ENCODE measurements around the gene NEB.

NEB gene

DNA sequence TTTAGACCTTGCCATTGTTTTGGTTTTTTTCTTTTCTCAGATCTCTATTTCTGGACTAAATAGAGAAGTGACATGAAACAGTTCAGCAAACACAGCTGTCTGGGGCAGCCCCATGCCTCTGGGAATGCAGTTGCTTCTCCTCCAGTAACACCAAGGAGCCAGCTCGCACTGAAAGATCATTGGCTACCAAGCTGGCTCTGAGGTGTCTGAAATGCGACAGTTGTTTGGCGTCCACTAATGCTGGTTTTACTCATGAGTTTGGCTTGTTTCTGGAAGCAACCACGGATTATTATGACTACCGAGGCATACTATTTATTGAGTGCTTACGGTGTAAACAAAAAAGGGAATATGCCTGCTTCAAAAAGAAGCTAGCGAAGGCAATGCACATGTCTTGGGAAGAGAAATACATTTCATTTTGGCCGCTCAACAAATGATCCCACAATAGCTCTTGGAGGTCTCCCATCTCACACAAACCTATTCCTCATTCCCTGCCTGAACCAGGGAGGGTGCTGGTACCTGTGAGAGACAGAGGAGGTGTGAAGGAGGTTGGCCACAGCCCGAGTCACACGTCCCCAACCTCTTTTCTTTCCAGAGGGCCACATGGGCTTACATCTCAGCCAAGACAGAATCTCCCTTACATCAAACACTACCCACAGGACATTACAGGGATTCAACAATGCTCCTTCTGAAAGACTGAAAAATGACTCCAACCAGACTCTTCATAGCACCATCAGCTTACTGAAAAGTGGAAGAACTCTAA is 37.5 kb upstream of the NEB start:
- Mint-ChIP-seq H3K36me3 (ENCODE audit: low read depth) (peaks cover 35% of the 10 kb centered on the region), H3K27me3 (ENCODE audit: low read depth) (peaks cover 4% of the 10 kb centered on the region)

GRCh38 chr2:151770995-151771394 is 36.7 kb upstream of the NEB start:
- Mint-ChIP-seq H3K27ac (peak overlapping the region in 2 of 3 experiments; percentile 42 to 46), H3K27me3 (ENCODE audit: low read depth) (peaks cover 4% of the 10 kb centered on the region), H3K9me3 (peaks cover 2% of the 10 kb centered on the region), H3K4me3 (no peak overlapping the region), H3K36me3 (ENCODE audit: low read depth) (peaks cover 27% of the 10 kb centered on the region), H3K4me1 (peaks cover 52% of the 10 kb centered on the region)
- no peak for TF ChIP-seq CTCF (IDR thresholded peaks at IDR 0.05; ENCODE audit: unreplicated experiment in 3 of 3)

More for the DNA sequence above, 37.5 kb upstream of the NEB start:
- H3K4me3 Mint-ChIP-seq: no peak overlapping the region
- H3K9me3 Mint-ChIP-seq: peaks cover 2% of the 10 kb centered on the region
- no peak for TF ChIP-seq CTCF (IDR thresholded peaks at IDR 0.05; ENCODE audit: unreplicated experiment in 3 of 3)
- peaks cover 44% of the 10 kb centered on the region for H3K4me1 Mint-ChIP-seq
- H3K27ac Mint-ChIP-seq: peak overlapping the region; percentile 38 to 46 (median 42)

GRCh38 chr2:151769606-151770005 is 35.3 kb upstream of the NEB start:
- Mint-ChIP-seq H3K9me3 (peaks cover 2% of the 10 kb centered on the region), H3K27ac (no peak overlapping the region), H3K36me3 (ENCODE audit: low read depth) (peaks cover 20% of the 10 kb centered on the region), H3K4me3 (no peak overlapping the region), H3K27me3 (ENCODE audit: low read depth) (peaks cover 4% of the 10 kb centered on the region), H3K4me1 (peaks cover 56% of the 10 kb centered on the region)
- no peak for TF ChIP-seq CTCF (IDR thresholded peaks at IDR 0.05; ENCODE audit: unreplicated experiment in 3 of 3)

DNA sequence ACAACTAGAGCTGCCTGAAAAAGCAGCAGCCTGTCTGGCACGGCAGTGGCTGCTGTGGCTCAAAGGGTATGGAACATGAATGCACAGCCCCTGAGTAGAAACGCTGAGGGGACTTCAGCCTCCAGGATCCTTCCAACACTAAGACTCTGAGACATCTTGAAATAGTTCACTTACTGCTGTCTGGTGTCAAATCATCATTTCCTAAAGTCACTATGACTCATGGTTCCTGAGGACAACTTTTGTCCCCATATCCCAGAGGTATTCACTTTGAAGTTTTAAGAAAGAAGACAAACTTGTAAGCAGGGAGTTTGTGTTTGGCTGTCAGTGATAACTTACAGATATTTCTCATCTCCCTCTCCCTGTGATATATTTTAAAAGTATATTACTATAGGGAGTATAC is 33.3 kb upstream of the NEB start:
- TF ChIP-seq CTCF (IDR thresholded peaks at IDR 0.05; ENCODE audit: unreplicated experiment in 3 of 3): no peak
- Mint-ChIP-seq H3K4me3 (no peak overlapping the region), H3K36me3 (ENCODE audit: low read depth) (peaks cover 16% of the 10 kb centered on the region), H3K27ac (peak overlapping the region in 2 of 3 experiments; percentile 31 to 42), H3K4me1 (peaks cover 63% of the 10 kb centered on the region), H3K27me3 (ENCODE audit: low read depth) (peaks cover 4% of the 10 kb centered on the region), H3K9me3 (peaks cover 2% of the 10 kb centered on the region)

DNA sequence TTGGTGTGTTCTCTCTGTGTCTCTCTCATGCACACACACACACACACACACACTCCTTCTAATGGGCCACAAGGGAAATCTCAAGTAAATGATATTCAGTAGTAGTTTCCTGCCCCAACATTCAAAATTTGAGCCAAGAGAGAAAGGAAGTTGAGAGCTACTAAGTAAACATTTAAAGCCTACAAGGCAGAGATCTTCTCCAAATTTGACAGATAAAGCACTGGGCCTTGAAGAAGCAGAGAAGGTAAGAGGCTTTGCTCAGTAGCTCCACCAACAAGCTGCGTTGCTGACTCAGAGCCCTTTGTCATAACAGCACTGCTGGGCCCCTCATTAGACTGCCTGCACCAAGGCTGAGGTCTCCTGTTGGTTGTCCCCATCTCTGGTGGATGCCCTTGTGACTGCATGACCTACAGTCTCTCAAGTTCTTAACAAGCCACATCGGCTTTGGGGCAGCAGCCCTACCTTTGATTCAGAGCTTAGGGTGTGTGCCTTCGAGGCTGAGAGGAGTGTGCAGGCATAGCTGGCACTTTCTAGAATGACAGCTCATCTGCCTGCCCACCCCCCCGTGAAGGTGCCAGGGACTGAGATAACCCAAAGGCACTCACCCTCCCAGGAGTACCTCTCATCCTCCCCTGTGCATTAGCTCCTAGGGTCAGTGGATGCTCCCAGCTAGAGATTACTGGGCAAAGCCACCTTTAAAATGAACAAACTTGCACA is 32.3 kb upstream of the NEB start:
- Mint-ChIP-seq H3K36me3 (ENCODE audit: low read depth) (peaks cover 16% of the 10 kb centered on the region), H3K27me3 (ENCODE audit: low read depth) (peaks cover 4% of the 10 kb centered on the region), H3K9me3 (peaks cover 2% of the 10 kb centered on the region), H3K27ac (peak overlapping the region; percentile 10 to 58 (median 42)), H3K4me3 (no peak overlapping the region), H3K4me1 (peaks cover 57% of the 10 kb centered on the region)
- no peak for TF ChIP-seq CTCF (IDR thresholded peaks at IDR 0.05; ENCODE audit: unreplicated experiment in 3 of 3)

Data from nephron (organoid).